HL-60 (cell line): ENCODE measurements around the gene TNP2.

Experiments used
- GABPA ChIP-seq: IDR thresholded peaks from 2 replicates; pipeline ENCODE4 v1.6.1; 2012; ENCODE audit warnings: low read depth
- POLR2AphosphoS5 ChIP-seq: IDR thresholded peaks from 2 replicates; pipeline ENCODE4 v1.6.1; 2012; ENCODE audit warnings: low read depth
- REST ChIP-seq: IDR thresholded peaks from 2 replicates; pipeline ENCODE4 v1.6.1; 2012; ENCODE audit warnings: low read depth; ENCODE audit not compliant: insufficient replicate concordance
- SPI1 ChIP-seq: IDR thresholded peaks from 2 replicates; pipeline ENCODE4 v1.6.1; 2012; ENCODE audit warnings: low read depth, mild to moderate bottlenecking, borderline replicate concordance
- TF ChIP-seq, protein P1 (sequence below): IDR thresholded peaks from one replicate; pipeline ENCODE4 v1.5.1; 2011; ENCODE audit warnings: low read length, control low read depth, inconsistent platforms; ENCODE audit not compliant: insufficient read depth

GRCh38 chr16:11313493-11314308 is 44.6 kb upstream of the TNP2 start:
- TF ChIP-seq, protein P1, sequence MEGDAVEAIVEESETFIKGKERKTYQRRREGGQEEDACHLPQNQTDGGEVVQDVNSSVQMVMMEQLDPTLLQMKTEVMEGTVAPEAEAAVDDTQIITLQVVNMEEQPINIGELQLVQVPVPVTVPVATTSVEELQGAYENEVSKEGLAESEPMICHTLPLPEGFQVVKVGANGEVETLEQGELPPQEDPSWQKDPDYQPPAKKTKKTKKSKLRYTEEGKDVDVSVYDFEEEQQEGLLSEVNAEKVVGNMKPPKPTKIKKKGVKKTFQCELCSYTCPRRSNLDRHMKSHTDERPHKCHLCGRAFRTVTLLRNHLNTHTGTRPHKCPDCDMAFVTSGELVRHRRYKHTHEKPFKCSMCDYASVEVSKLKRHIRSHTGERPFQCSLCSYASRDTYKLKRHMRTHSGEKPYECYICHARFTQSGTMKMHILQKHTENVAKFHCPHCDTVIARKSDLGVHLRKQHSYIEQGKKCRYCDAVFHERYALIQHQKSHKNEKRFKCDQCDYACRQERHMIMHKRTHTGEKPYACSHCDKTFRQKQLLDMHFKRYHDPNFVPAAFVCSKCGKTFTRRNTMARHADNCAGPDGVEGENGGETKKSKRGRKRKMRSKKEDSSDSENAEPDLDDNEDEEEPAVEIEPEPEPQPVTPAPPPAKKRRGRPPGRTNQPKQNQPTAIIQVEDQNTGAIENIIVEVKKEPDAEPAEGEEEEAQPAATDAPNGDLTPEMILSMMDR = no peak
- TF ChIP-seq SPI1 (no peak), POLR2AphosphoS5 (no peak), GABPA (no peak), REST (no peak)
